Measurements from ENCODE around the gene HIBCH.

The HIBCH gene

GRCh38 chr2:190202018-190202417 is 117.6 kb downstream of the HIBCH start:
- Histone ChIP-seq H3K27ac (ENCODE audit: low read depth, low read length) (no peak overlapping the region), H3K9me3 (ENCODE audit: low read length) (no peaks in the 10 kb centered on the region), H3K9ac (ENCODE audit: low read length) (no peak overlapping the region), H3K27me3 (ENCODE audit: control insufficient read depth in 1 of 2, insufficient read depth in 2 of 2, low read length in 2 of 2) (no peaks in the 10 kb centered on the region), H3K36me3 (ENCODE audit: insufficient read depth, low read length) (no peaks in the 10 kb centered on the region), H3K4me3 (ENCODE audit: low read depth in 1 of 2, low read length in 2 of 2) (no peak overlapping the region), H3K4me1 (ENCODE audit: insufficient read depth, low read length) (no peaks in the 10 kb centered on the region)

GRCh38 chr2:190200603-190201002 is 119.0 kb downstream of the HIBCH start:
- no peak overlapping the region for H3K27ac ChIP-seq (ENCODE audit: low read depth, low read length)
- no peaks in the 10 kb centered on the region for H3K9me3 ChIP-seq (ENCODE audit: low read length)
- H3K9ac ChIP-seq (ENCODE audit: low read length) = no peak overlapping the region
- no peak overlapping the region for H3K4me3 ChIP-seq (ENCODE audit: low read depth in 1 of 2, low read length in 2 of 2)
- no peaks in the 10 kb centered on the region for H3K4me1 ChIP-seq (ENCODE audit: insufficient read depth, low read length)
- H3K36me3 ChIP-seq (ENCODE audit: insufficient read depth, low read length) = no peaks in the 10 kb centered on the region
- H3K27me3 ChIP-seq (ENCODE audit: control insufficient read depth in 1 of 2, insufficient read depth in 2 of 2, low read length in 2 of 2) = no peaks in the 10 kb centered on the region

- H3K9ac ChIP-seq (ENCODE audit: low read length) = no peak overlapping the region
- no peaks in the 10 kb centered on the region for H3K9me3 ChIP-seq (ENCODE audit: low read length)
- no peak overlapping the region for H3K27ac ChIP-seq (ENCODE audit: low read depth, low read length)
- H3K36me3 ChIP-seq (ENCODE audit: insufficient read depth, low read length) = no peaks in the 10 kb centered on the region
- no peaks in the 10 kb centered on the region for H3K4me1 ChIP-seq (ENCODE audit: insufficient read depth, low read length)
- H3K27me3 ChIP-seq (ENCODE audit: control insufficient read depth in 1 of 2, insufficient read depth in 2 of 2, low read length in 2 of 2) = no peaks in the 10 kb centered on the region
- no peak overlapping the region for H3K4me3 ChIP-seq (ENCODE audit: low read depth in 1 of 2, low read length in 2 of 2)
Measured at GRCh38 chr2:190199530-190199929, 120.1 kb downstream of the HIBCH start.

- no peak overlapping the region for H3K27ac ChIP-seq (ENCODE audit: low read depth, low read length)
- H3K4me1 ChIP-seq (ENCODE audit: insufficient read depth, low read length) = no peaks in the 10 kb centered on the region
- no peaks in the 10 kb centered on the region for H3K9me3 ChIP-seq (ENCODE audit: low read length)
- no peaks in the 10 kb centered on the region for H3K36me3 ChIP-seq (ENCODE audit: insufficient read depth, low read length)
- no peak overlapping the region for H3K4me3 ChIP-seq (ENCODE audit: low read depth in 1 of 2, low read length in 2 of 2)
- H3K27me3 ChIP-seq (ENCODE audit: control insufficient read depth in 1 of 2, insufficient read depth in 2 of 2, low read length in 2 of 2) = no peaks in the 10 kb centered on the region
- no peak overlapping the region for H3K9ac ChIP-seq (ENCODE audit: low read length)
Measured at GRCh38 chr2:190199109-190199508, 120.5 kb downstream of the HIBCH start.

- no peaks in the 10 kb centered on the region for H3K36me3 ChIP-seq (ENCODE audit: insufficient read depth, low read length)
- no peak overlapping the region for H3K9ac ChIP-seq (ENCODE audit: low read length)
- no peak overlapping the region for H3K4me3 ChIP-seq (ENCODE audit: low read depth in 1 of 2, low read length in 2 of 2)
- H3K9me3 ChIP-seq (ENCODE audit: low read length) = no peaks in the 10 kb centered on the region
- no peaks in the 10 kb centered on the region for H3K27me3 ChIP-seq (ENCODE audit: control insufficient read depth in 1 of 2, insufficient read depth in 2 of 2, low read length in 2 of 2)
- H3K27ac ChIP-seq (ENCODE audit: low read depth, low read length) = no peak overlapping the region
- no peaks in the 10 kb centered on the region for H3K4me1 ChIP-seq (ENCODE audit: insufficient read depth, low read length)
Measured at GRCh38 chr2:190197143-190197720, 122.4 kb downstream of the HIBCH start.

- no peaks in the 10 kb centered on the region for H3K36me3 ChIP-seq (ENCODE audit: insufficient read depth, low read length)
- H3K27ac ChIP-seq (ENCODE audit: low read depth, low read length) = no peak overlapping the region
- no peak overlapping the region for H3K4me3 ChIP-seq (ENCODE audit: low read depth in 1 of 2, low read length in 2 of 2)
- H3K9ac ChIP-seq (ENCODE audit: low read length) = no peak overlapping the region
- no peaks in the 10 kb centered on the region for H3K4me1 ChIP-seq (ENCODE audit: insufficient read depth, low read length)
- no peaks in the 10 kb centered on the region for H3K27me3 ChIP-seq (ENCODE audit: control insufficient read depth in 1 of 2, insufficient read depth in 2 of 2, low read length in 2 of 2)
- no peaks in the 10 kb centered on the region for H3K9me3 ChIP-seq (ENCODE audit: low read length)
Measured at GRCh38 chr2:190190507-190191162, 129.0 kb downstream of the HIBCH start.

- Histone ChIP-seq H3K9ac (ENCODE audit: low read length) (no peak overlapping the region), H3K4me1 (ENCODE audit: insufficient read depth, low read length) (no peaks in the 10 kb centered on the region), H3K27me3 (ENCODE audit: control insufficient read depth in 1 of 2, insufficient read depth in 2 of 2, low read length in 2 of 2) (no peaks in the 10 kb centered on the region), H3K36me3 (ENCODE audit: insufficient read depth, low read length) (no peaks in the 10 kb centered on the region), H3K4me3 (ENCODE audit: low read depth in 1 of 2, low read length in 2 of 2) (no peak overlapping the region), H3K9me3 (ENCODE audit: low read length) (no peaks in the 10 kb centered on the region), H3K27ac (ENCODE audit: low read depth, low read length) (no peak overlapping the region)
Measured at GRCh38 chr2:190188289-190188688, 131.3 kb downstream of the HIBCH start.

GRCh38 chr2:190186238-190186637 is 133.4 kb downstream of the HIBCH start:
- H3K4me1 ChIP-seq (ENCODE audit: insufficient read depth, low read length) = no peaks in the 10 kb centered on the region
- H3K4me3 ChIP-seq (ENCODE audit: low read depth in 1 of 2, low read length in 2 of 2) = no peak overlapping the region
- H3K27ac ChIP-seq (ENCODE audit: low read depth, low read length) = no peak overlapping the region
- H3K27me3 ChIP-seq (ENCODE audit: control insufficient read depth in 1 of 2, insufficient read depth in 2 of 2, low read length in 2 of 2) = no peaks in the 10 kb centered on the region
- no peaks in the 10 kb centered on the region for H3K9me3 ChIP-seq (ENCODE audit: low read length)
- no peaks in the 10 kb centered on the region for H3K36me3 ChIP-seq (ENCODE audit: insufficient read depth, low read length)
- no peak overlapping the region for H3K9ac ChIP-seq (ENCODE audit: low read length)

- Histone ChIP-seq H3K4me1 (ENCODE audit: insufficient read depth, low read length) (no peaks in the 10 kb centered on the region), H3K9me3 (ENCODE audit: low read length) (no peaks in the 10 kb centered on the region), H3K27ac (ENCODE audit: low read depth, low read length) (no peak overlapping the region), H3K27me3 (ENCODE audit: control insufficient read depth in 1 of 2, insufficient read depth in 2 of 2, low read length in 2 of 2) (no peaks in the 10 kb centered on the region), H3K36me3 (ENCODE audit: insufficient read depth, low read length) (no peaks in the 10 kb centered on the region), H3K4me3 (ENCODE audit: low read depth in 1 of 2, low read length in 2 of 2) (no peak overlapping the region), H3K9ac (ENCODE audit: low read length) (no peak overlapping the region)
Measured at GRCh38 chr2:190185380-190185779, 134.2 kb downstream of the HIBCH start.

- Histone ChIP-seq H3K9me3 (ENCODE audit: low read length) (no peaks in the 10 kb centered on the region), H3K4me3 (ENCODE audit: low read depth in 1 of 2, low read length in 2 of 2) (no peak overlapping the region), H3K4me1 (ENCODE audit: insufficient read depth, low read length) (peaks cover 7% of the 10 kb centered on the region), H3K27ac (ENCODE audit: low read depth, low read length) (no peak overlapping the region), H3K36me3 (ENCODE audit: insufficient read depth, low read length) (no peaks in the 10 kb centered on the region), H3K9ac (ENCODE audit: low read length) (no peak overlapping the region), H3K27me3 (ENCODE audit: control insufficient read depth in 1 of 2, insufficient read depth in 2 of 2, low read length in 2 of 2) (no peaks in the 10 kb centered on the region)
Measured at GRCh38 chr2:190184460-190184859, 135.2 kb downstream of the HIBCH start.

- Histone ChIP-seq H3K36me3 (ENCODE audit: insufficient read depth, low read length) (no peaks in the 10 kb centered on the region), H3K4me1 (ENCODE audit: insufficient read depth, low read length) (peaks cover 7% of the 10 kb centered on the region), H3K27ac (ENCODE audit: low read depth, low read length) (no peak overlapping the region), H3K27me3 (ENCODE audit: control insufficient read depth in 1 of 2, insufficient read depth in 2 of 2, low read length in 2 of 2) (no peaks in the 10 kb centered on the region), H3K9me3 (ENCODE audit: low read length) (no peaks in the 10 kb centered on the region), H3K9ac (ENCODE audit: low read length) (no peak overlapping the region), H3K4me3 (ENCODE audit: low read depth in 1 of 2, low read length in 2 of 2) (no peak overlapping the region)
Measured at GRCh38 chr2:190183539-190183938, 136.1 kb downstream of the HIBCH start.

GRCh38 chr2:190182071-190182524 is 137.5 kb downstream of the HIBCH start:
- Histone ChIP-seq H3K9me3 (ENCODE audit: low read length) (no peaks in the 10 kb centered on the region), H3K4me1 (ENCODE audit: insufficient read depth, low read length) (peaks cover 7% of the 10 kb centered on the region), H3K27ac (ENCODE audit: low read depth, low read length) (no peak overlapping the region), H3K9ac (ENCODE audit: low read length) (no peak overlapping the region), H3K36me3 (ENCODE audit: insufficient read depth, low read length) (no peaks in the 10 kb centered on the region), H3K27me3 (ENCODE audit: control insufficient read depth in 1 of 2, insufficient read depth in 2 of 2, low read length in 2 of 2) (no peaks in the 10 kb centered on the region), H3K4me3 (ENCODE audit: low read depth in 1 of 2, low read length in 2 of 2) (no peak overlapping the region)

Measured in muscle layer of colon (tissue), 2 donors.